Neuronal stem cell (in vitro differentiated cells): ENCODE results near the gene TRIP4.

Experiments
- DNase-seq: peaks from one replicate; pipeline ENCODE4 v3.0.0-alpha.2; 2013; ENCODE audit warnings: low spot score
- H2AFZ ChIP-seq: one replicate; pipeline ENCODE4 v1.6.1; 2013; ENCODE audit warnings: mild to moderate bottlenecking, low read length, inconsistent platforms
- H2AK5ac ChIP-seq: 2 replicates; pipeline ENCODE4 v1.6.1; 2013; ENCODE audit warnings: low read depth, mild to moderate bottlenecking, inconsistent platforms, low read length, moderate library complexity, mixed read lengths
- H2BK120ac ChIP-seq: 2 replicates; pipeline ENCODE4 v1.6.1; 2013; ENCODE audit warnings: low read depth, mild to moderate bottlenecking, inconsistent platforms, low read length, moderate library complexity, mixed read lengths
- H2BK12ac ChIP-seq: one replicate; pipeline ENCODE4 v1.6.1; 2013; ENCODE audit warnings: low read length, inconsistent platforms
- H2BK15ac ChIP-seq: 2 replicates; pipeline ENCODE4 v1.6.1; 2013; ENCODE audit warnings: mild to moderate bottlenecking, low read length, inconsistent platforms, mixed read lengths
- H2BK5ac ChIP-seq: one replicate; pipeline ENCODE4 v1.6.1; 2013; ENCODE audit warnings: inconsistent platforms, mild to moderate bottlenecking, low read length, moderate library complexity
- H3K14ac ChIP-seq: one replicate; pipeline ENCODE4 v1.6.1; 2013; ENCODE audit warnings: low read length, inconsistent platforms
- H3K18ac ChIP-seq: 2 replicates; pipeline ENCODE4 v1.6.1; 2013; ENCODE audit warnings: low read length, inconsistent platforms
- H3K23ac ChIP-seq: 2 replicates; pipeline ENCODE4 v1.6.1; 2013; ENCODE audit warnings: low read depth, mild to moderate bottlenecking, mixed read lengths, low read length, inconsistent platforms; ENCODE audit not compliant: poor library complexity
- H3K27ac ChIP-seq: replicated peaks from 3 replicates; pipeline ENCODE4 v1.5.1; 2013; ENCODE audit warnings: low read length, inconsistent platforms
- H3K27me3 ChIP-seq, 3 experiments: 2 replicates each; pipeline ENCODE4 v1.6.1; 2013; ENCODE audit warnings: low read length in 3 of 3, mild to moderate bottlenecking in 2 of 3, inconsistent platforms in 1 of 3, low read depth in 1 of 3, mixed read lengths in 1 of 3, moderate library complexity in 1 of 3; ENCODE audit not compliant: control insufficient read depth in 3 of 3, insufficient read depth in 3 of 3
- H3K36me3 ChIP-seq, 2 donors: replicated peaks in 1 of 2; 2 replicates each; pipeline ENCODE4 v1.6.1; 2013; ENCODE audit warnings: low read length in 2 of 2; ENCODE audit not compliant: control insufficient read depth in 2 of 2, insufficient read depth in 2 of 2
- H3K4ac ChIP-seq: 2 replicates; pipeline ENCODE4 v1.6.1; 2013; ENCODE audit warnings: inconsistent platforms, mild to moderate bottlenecking, low read length, moderate library complexity
- H3K4me1 ChIP-seq, 2 donors: 1 replicate in 1 of 2; 2 replicates in 1 of 2; pipeline ENCODE4 v1.6.1; 2013; ENCODE audit warnings: low read length in 2 of 2, low read depth in 1 of 2; ENCODE audit not compliant: control insufficient read depth in 2 of 2, insufficient read depth in 1 of 2
- H3K4me2 ChIP-seq: one replicate; pipeline ENCODE4 v1.6.1; 2013; ENCODE audit warnings: mild to moderate bottlenecking, low read length, inconsistent platforms; ENCODE audit not compliant: insufficient read depth, poor library complexity, severe bottlenecking
- H3K4me3 ChIP-seq, 2 donors: 2 replicates each; pipeline ENCODE4 v1.5.1; 2013; ENCODE audit warnings: low read length in 2 of 2, mild to moderate bottlenecking in 2 of 2, inconsistent platforms in 1 of 2, moderate library complexity in 1 of 2
- H3K79me1 ChIP-seq: one replicate; pipeline ENCODE4 v1.6.1; 2013; ENCODE audit warnings: low read depth, mild to moderate bottlenecking, inconsistent platforms, low read length, moderate library complexity
- H3K9ac ChIP-seq: one replicate; pipeline ENCODE4 v1.6.1; 2013; ENCODE audit warnings: mild to moderate bottlenecking, low read depth, low read length, inconsistent platforms; ENCODE audit not compliant: poor library complexity
- H3K9me3 ChIP-seq, 2 donors: replicated peaks in 1 of 2; 2 replicates each; pipeline versions ENCODE3 to v1.6.1; 2013; ENCODE audit warnings: low read length in 2 of 2, mild to moderate bottlenecking in 2 of 2, inconsistent platforms in 1 of 2, low read depth in 1 of 2, mixed read lengths in 1 of 2, moderate library complexity in 1 of 2; ENCODE audit not compliant: control insufficient read depth in 2 of 2, insufficient read depth in 1 of 2
- H4K8ac ChIP-seq: one replicate; pipeline ENCODE4 v1.6.1; 2013; ENCODE audit warnings: low read depth, mild to moderate bottlenecking, inconsistent platforms, low read length, moderate library complexity
- H4K91ac ChIP-seq: one replicate; pipeline ENCODE4 v1.6.1; 2013; ENCODE audit warnings: low read length, low read depth, mild to moderate bottlenecking, inconsistent platforms; ENCODE audit not compliant: poor library complexity
- WGBS, 2 donors: extraction: QIAGEN DNeasy Blood & Tissue Kit; methylation state at CpG; one replicate each; pipeline ENCODE4 v1.1.7; 2013; ENCODE audit warnings: missing lambda C conversion rate in 2 of 2, mixed read lengths in 1 of 2; ENCODE audit not compliant: insufficient read length in 2 of 2, insufficient replicate concordance in 1 of 2; ENCODE audit errors: extremely low coverage in 2 of 2; 5-methylcytosine and 5-hydroxymethylcytosine counted together

The TRIP4 gene

DNA sequence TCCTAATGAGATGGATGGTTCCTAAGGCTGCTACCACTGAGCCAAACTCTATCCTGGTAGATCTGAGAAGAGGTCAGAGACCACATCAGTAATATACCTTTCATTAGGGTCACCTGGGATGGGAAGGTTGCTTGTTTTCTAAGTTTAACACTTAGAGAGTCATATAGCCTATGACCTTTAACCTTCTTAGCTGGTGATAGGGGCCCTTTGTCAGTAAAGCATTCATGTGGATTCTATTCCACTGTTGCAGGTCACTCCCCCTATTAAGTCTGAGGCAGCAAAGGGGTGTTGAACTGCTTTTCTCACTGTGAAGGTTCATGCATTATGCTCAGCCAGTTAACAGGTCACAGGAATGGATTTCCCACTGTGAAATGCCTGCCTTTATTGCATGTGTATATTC is 66.6 kb downstream of the TRIP4 start:
- Histone ChIP-seq H2BK5ac (no peak overlapping the region), H3K23ac (no peak overlapping the region), H3K4me1 (peaks cover 33 to 47% of the 10 kb centered on the region in 2 donors), H3K9me3 (no peaks in the 10 kb centered on the region), H4K91ac (no peak overlapping the region), H3K27me3 (no peaks in the 10 kb centered on the region), H3K36me3 (peaks cover 0 to 15% of the 10 kb centered on the region in 2 donors), H3K4me2 (peak overlapping the region; percentile 26), H3K4me3 (no peak overlapping the region), H3K4ac (no peak overlapping the region), H2BK15ac (no peak overlapping the region), H3K9ac (no peak overlapping the region), H2AFZ (no peak overlapping the region), H3K27ac (peak overlapping the region; percentile 25), H4K8ac (no peak overlapping the region), H3K79me1 (no peaks in the 10 kb centered on the region), H2AK5ac (no peak overlapping the region), H3K14ac (no peak overlapping the region), H2BK12ac (no peak overlapping the region), H3K18ac (no peak overlapping the region), H2BK120ac (no peak overlapping the region)
- peak; percentile 71 for DNase-seq

DNA sequence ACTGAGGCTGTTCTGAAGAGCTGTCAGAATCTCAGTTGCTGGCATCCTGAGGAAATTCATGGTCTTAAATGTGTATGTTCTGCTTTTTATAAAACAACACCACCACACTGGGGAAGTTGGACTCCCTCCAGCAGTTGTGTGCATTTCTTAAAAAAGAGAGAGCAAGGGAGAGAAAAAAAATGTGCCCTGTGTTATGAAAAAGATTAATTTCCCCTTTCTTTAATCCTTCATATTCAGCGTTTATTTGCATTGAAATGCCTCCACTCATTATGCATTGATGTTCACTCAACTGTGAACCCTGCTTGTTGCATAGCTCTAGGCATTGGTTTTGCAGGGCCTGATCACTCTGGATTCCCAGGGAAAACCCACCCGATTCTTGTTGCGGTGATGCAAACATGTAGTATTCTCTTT is 68.3 kb downstream of the TRIP4 start:
- DNase-seq, result no peak
- Histone ChIP-seq H3K9me3 (no peaks in the 10 kb centered on the region), H2BK120ac (no peak overlapping the region), H3K4me1 (peaks cover 36 to 49% of the 10 kb centered on the region in 2 donors), H3K4me2 (peak overlapping the region; percentile 13), H3K4ac (no peak overlapping the region), H3K36me3 (peaks cover 0 to 5% of the 10 kb centered on the region in 2 donors), H4K8ac (no peak overlapping the region), H3K9ac (no peak overlapping the region), H3K14ac (no peak overlapping the region), H3K23ac (no peak overlapping the region), H2BK12ac (no peak overlapping the region), H3K18ac (no peak overlapping the region), H2AFZ (no peak overlapping the region), H2AK5ac (no peak overlapping the region), H3K79me1 (no peaks in the 10 kb centered on the region), H3K4me3 (no peak overlapping the region), H2BK5ac (no peak overlapping the region), H2BK15ac (no peak overlapping the region), H4K91ac (no peak overlapping the region), H3K27ac (peak overlapping the region; percentile 70), H3K27me3 (no peaks in the 10 kb centered on the region)
- no CpG with 5 or more reads among the region's 3 CpGs for WGBS, 2 donors

DNA sequence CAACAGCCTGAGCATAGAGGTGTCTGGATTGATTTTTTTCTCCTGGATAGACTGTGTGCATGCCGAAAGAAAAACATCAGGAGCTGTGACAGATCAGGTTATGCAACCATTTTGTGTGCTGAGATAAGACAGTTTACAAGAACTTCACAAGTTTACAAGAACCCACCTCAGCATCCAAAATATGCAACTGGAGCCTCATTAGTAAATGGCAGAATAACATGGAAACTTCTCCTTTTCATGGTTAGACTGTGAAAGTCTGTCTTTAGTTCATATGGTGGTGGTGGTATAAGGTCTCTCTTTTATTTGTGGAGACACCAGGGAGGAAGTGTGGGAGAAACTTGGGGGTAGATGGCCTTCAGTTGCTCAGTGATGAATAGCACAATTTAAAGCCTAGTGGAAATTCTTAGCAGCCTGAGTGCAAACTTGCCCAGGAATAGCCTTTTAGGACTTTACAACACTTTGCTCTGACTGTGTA is 69.0 kb downstream of the TRIP4 start:
- Histone ChIP-seq H3K9ac (no peak overlapping the region), H3K36me3 (peaks cover 0 to 5% of the 10 kb centered on the region in 2 donors), H4K91ac (no peak overlapping the region), H3K4me2 (peak overlapping the region; percentile 13), H3K18ac (no peak overlapping the region), H3K4me1 (peaks cover 36 to 49% of the 10 kb centered on the region in 2 donors), H3K9me3 (no peaks in the 10 kb centered on the region), H4K8ac (no peak overlapping the region), H3K4me3 (no peak overlapping the region), H2AFZ (no peak overlapping the region), H3K27ac (peak overlapping the region; percentile 70), H2BK5ac (no peak overlapping the region), H2BK12ac (no peak overlapping the region), H3K23ac (no peak overlapping the region), H3K4ac (no peak overlapping the region), H2BK15ac (no peak overlapping the region), H3K27me3 (no peaks in the 10 kb centered on the region), H2AK5ac (no peak overlapping the region), H3K14ac (no peak overlapping the region), H3K79me1 (no peaks in the 10 kb centered on the region), H2BK120ac (no peak overlapping the region)
- no CpG with 5 or more reads among the region's 1 CpG for WGBS, 2 donors
- no peak for DNase-seq

GRCh38 chr15:64459066-64459781 is 71.6 kb downstream of the TRIP4 start:
- H2BK120ac ChIP-seq, result no peak overlapping the region
- H4K91ac ChIP-seq, result no peak overlapping the region
- H3K9me3 ChIP-seq, result no peaks in the 10 kb centered on the region
- H2AK5ac ChIP-seq, result no peak overlapping the region
- peaks cover 0 to 12% of the 10 kb centered on the region in 2 donors for H3K36me3 ChIP-seq
- no peak overlapping the region for H3K27ac ChIP-seq
- no peak overlapping the region for H3K14ac ChIP-seq
- H2AFZ ChIP-seq, result no peak overlapping the region
- no peak overlapping the region for H3K4me2 ChIP-seq
- H2BK12ac ChIP-seq, result no peak overlapping the region
- H3K79me1 ChIP-seq, result no peaks in the 10 kb centered on the region
- H3K4ac ChIP-seq, result no peak overlapping the region
- WGBS, 2 donors, result no CpG with 5 or more reads among the region's 3 CpGs
- H3K4me1 ChIP-seq, result peaks cover 36 to 43% of the 10 kb centered on the region in 2 donors
- no peak overlapping the region for H3K4me3 ChIP-seq
- no peak overlapping the region for H3K18ac ChIP-seq
- no peak for DNase-seq
- no peaks in the 10 kb centered on the region for H3K27me3 ChIP-seq
- no peak overlapping the region for H2BK15ac ChIP-seq
- H4K8ac ChIP-seq, result no peak overlapping the region
- H3K23ac ChIP-seq, result no peak overlapping the region
- no peak overlapping the region for H3K9ac ChIP-seq
- H2BK5ac ChIP-seq, result no peak overlapping the region
